Measurements from ENCODE around the gene AGAP1. TPM values are rescaled to one million over a fixed set of nuclear protein-coding genes. Genes with fewer than 3 reads are reported as not detected.

AGAP1 gene
- total RNA-seq, 3 donors from 2014 or later (not counting 1 experiment from before 2014, with no cell fraction given) = 42.0 to 56.4 (median 45.7) TPM

- no peaks in the 10 kb centered on the region for H3K27me3 ChIP-seq (ENCODE audit: control insufficient read depth, insufficient read depth, low read length)
- DNase-seq = no peak
- H3K27ac ChIP-seq (ENCODE audit: low read length) = no peak overlapping the region
- 77% methylated on average over 6 of the region's 7 CpGs for WGBS (ENCODE audit: insufficient coverage)
- ATAC-seq = no peak
- Mint-ChIP-seq H3K4me1 (peaks cover 28 to 46% of the 10 kb centered on the region in 2 donors), H3K36me3 (no peaks in the 10 kb centered on the region), H3K27me3 (ENCODE audit: low read depth in 2 of 2) (no peaks in the 10 kb centered on the region), H3K9me3 (no peaks in the 10 kb centered on the region), H3K27ac (no peak overlapping the region), H3K4me3 (no peak overlapping the region)
- TF ChIP-seq CTCF (IDR thresholded peaks at IDR 0.05) = no peak
- no peaks in the 10 kb centered on the region for H3K9me3 ChIP-seq (ENCODE audit: control insufficient read depth, insufficient read depth, low read length)
- no peaks in the 10 kb centered on the region for H3K36me3 ChIP-seq (ENCODE audit: control insufficient read depth, insufficient read depth, low read length)
- intact Hi-C loops (cut with micrococcal nuclease) = no loop called here
- peaks cover 5% of the 10 kb centered on the region for H3K4me1 ChIP-seq (ENCODE audit: control insufficient read depth, insufficient read depth, low read length)
- no peak overlapping the region for H3K4me3 ChIP-seq (ENCODE audit: low read length)
Observed at GRCh38 chr2:235719146-235719942, 225.5 kb downstream of the AGAP1 start.

GRCh38 chr2:235721625-235722024, 227.8 kb downstream of the AGAP1 start:
- no peak for ATAC-seq
- Mint-ChIP-seq H3K36me3 (no peaks in the 10 kb centered on the region), H3K27me3 (ENCODE audit: low read depth in 2 of 2) (no peaks in the 10 kb centered on the region), H3K4me3 (no peak overlapping the region), H3K9me3 (no peaks in the 10 kb centered on the region), H3K4me1 (peaks cover 28 to 29% of the 10 kb centered on the region in 2 donors), H3K27ac (no peak overlapping the region)
- no peak overlapping the region for H3K27ac ChIP-seq (ENCODE audit: low read length)
- no peak for DNase-seq
- intact Hi-C loops (cut with micrococcal nuclease) = no loop called here
- peaks cover 5% of the 10 kb centered on the region for H3K4me1 ChIP-seq (ENCODE audit: control insufficient read depth, insufficient read depth, low read length)
- WGBS (ENCODE audit: insufficient coverage) = 89% methylated on average over 3 of the region's 3 CpGs
- no peaks in the 10 kb centered on the region for H3K36me3 ChIP-seq (ENCODE audit: control insufficient read depth, insufficient read depth, low read length)
- no peaks in the 10 kb centered on the region for H3K27me3 ChIP-seq (ENCODE audit: control insufficient read depth, insufficient read depth, low read length)
- no peak for TF ChIP-seq CTCF (IDR thresholded peaks at IDR 0.05)
- no peaks in the 10 kb centered on the region for H3K9me3 ChIP-seq (ENCODE audit: control insufficient read depth, insufficient read depth, low read length)
- no peak overlapping the region for H3K4me3 ChIP-seq (ENCODE audit: low read length)

- Histone ChIP-seq H3K27ac (ENCODE audit: low read length) (no peak overlapping the region), H3K4me3 (ENCODE audit: low read length) (no peak overlapping the region), H3K4me1 (ENCODE audit: control insufficient read depth, insufficient read depth, low read length) (peaks cover 5% of the 10 kb centered on the region), H3K36me3 (ENCODE audit: control insufficient read depth, insufficient read depth, low read length) (no peaks in the 10 kb centered on the region), H3K27me3 (ENCODE audit: control insufficient read depth, insufficient read depth, low read length) (no peaks in the 10 kb centered on the region), H3K9me3 (ENCODE audit: control insufficient read depth, insufficient read depth, low read length) (no peaks in the 10 kb centered on the region)
- Mint-ChIP-seq H3K4me3 (no peak overlapping the region), H3K27ac (no peak overlapping the region), H3K9me3 (no peaks in the 10 kb centered on the region), H3K4me1 (peaks cover 22 to 23% of the 10 kb centered on the region in 2 donors), H3K36me3 (no peaks in the 10 kb centered on the region), H3K27me3 (ENCODE audit: low read depth in 2 of 2) (no peaks in the 10 kb centered on the region)
- DNase-seq (no peak), ATAC-seq (no peak)
- WGBS (ENCODE audit: insufficient coverage) = 91% methylated on average over 7 of the region's 7 CpGs
- no peak for TF ChIP-seq CTCF (IDR thresholded peaks at IDR 0.05)
- intact Hi-C loops (cut with micrococcal nuclease) = no loop called here
Observed at GRCh38 chr2:235722869-235723268, 229.0 kb downstream of the AGAP1 start.

GRCh38 chr2:235723371-235723770, 229.5 kb downstream of the AGAP1 start:
- peaks cover 23 to 27% of the 10 kb centered on the region in 2 donors for H3K4me1 Mint-ChIP-seq
- no peaks in the 10 kb centered on the region for H3K27me3 Mint-ChIP-seq (ENCODE audit: low read depth in 2 of 2)
- WGBS (ENCODE audit: insufficient coverage) = 91% methylated on average over 6 of the region's 6 CpGs
- H3K36me3 ChIP-seq (ENCODE audit: control insufficient read depth, insufficient read depth, low read length) = no peaks in the 10 kb centered on the region
- no peaks in the 10 kb centered on the region for H3K9me3 ChIP-seq (ENCODE audit: control insufficient read depth, insufficient read depth, low read length)
- DNase-seq (no peak), ATAC-seq (no peak)
- intact Hi-C loops (cut with micrococcal nuclease) = no loop called here
- no peak overlapping the region for H3K4me3 Mint-ChIP-seq
- no peaks in the 10 kb centered on the region for H3K27me3 ChIP-seq (ENCODE audit: control insufficient read depth, insufficient read depth, low read length)
- no peak overlapping the region for H3K4me3 ChIP-seq (ENCODE audit: low read length)
- H3K4me1 ChIP-seq (ENCODE audit: control insufficient read depth, insufficient read depth, low read length) = peaks cover 5% of the 10 kb centered on the region
- no peaks in the 10 kb centered on the region for H3K36me3 Mint-ChIP-seq
- no peak overlapping the region for H3K27ac ChIP-seq (ENCODE audit: low read length)
- H3K27ac Mint-ChIP-seq = no peak overlapping the region
- no peak for TF ChIP-seq CTCF (IDR thresholded peaks at IDR 0.05)
- H3K9me3 Mint-ChIP-seq = no peaks in the 10 kb centered on the region

Measured in natural killer cell (primary cell).